SK-N-SH treated with all-trans-retinoic acid at 6 μM for 48 hours (cell line): Measurements from ENCODE around the gene CBR1.

Experiments
- CREB5 ChIP-seq: fragments of 250-450 bp; sonication (Bioruptor Pico); IDR thresholded peaks from 2 replicates; pipeline ENCODE4 v1.5.1; 2020; ENCODE audit warnings: low read depth, mild to moderate bottlenecking, moderate library complexity
- CSRNP3 ChIP-seq: fragments of 250-450 bp; sonication (Bioruptor Pico); IDR thresholded peaks from 2 replicates; pipeline ENCODE4 v1.5.1; 2021; ENCODE audit warnings: mild to moderate bottlenecking, moderate library complexity
- ESRRG ChIP-seq: fragments of 250-450 bp; sonication (Bioruptor Pico); IDR thresholded peaks from 2 replicates; pipeline ENCODE4 v1.6.1; 2021; ENCODE audit warnings: mild to moderate bottlenecking
- OSR1 ChIP-seq: fragments of 250-450 bp; sonication (Bioruptor Pico); IDR thresholded peaks from 2 replicates; pipeline ENCODE4 v1.8.0; 2022; ENCODE audit warnings: moderate library complexity, mild to moderate bottlenecking, inconsistent platforms
- SNAI2 ChIP-seq: fragments of 250-450 bp; sonication (Bioruptor Pico); IDR thresholded peaks from 2 replicates; pipeline ENCODE4 v1.5.0; 2020; ENCODE audit warnings: mild to moderate bottlenecking, moderate library complexity
- TCF4 ChIP-seq: fragments of 250-450 bp; sonication (Bioruptor Pico); IDR thresholded peaks from 2 replicates; pipeline ENCODE4 v1.8.0; 2021; ENCODE audit warnings: mild to moderate bottlenecking, moderate library complexity, borderline replicate concordance
- TSHZ2 ChIP-seq: fragments of 250-450 bp; sonication (Bioruptor Pico); IDR thresholded peaks from 2 replicates; pipeline ENCODE4 v1.5.0; 2020; ENCODE audit warnings: mild to moderate bottlenecking, moderate library complexity
- ZFP3 ChIP-seq: fragments of 250-450 bp; sonication (Bioruptor Pico); IDR thresholded peaks from 2 replicates; pipeline ENCODE4 v1.5.0; 2020; ENCODE audit warnings: mild to moderate bottlenecking, moderate library complexity
- ZFP30 ChIP-seq: fragments of 450-650 bp; formaldehyde crosslinking; IDR thresholded peaks from 2 replicates; pipeline ENCODE4 v1.5.0; 2022; ENCODE audit warnings: mild to moderate bottlenecking, moderate library complexity
- ZNF565 ChIP-seq: fragments of 450-650 bp; formaldehyde crosslinking; conservative IDR thresholded peaks from 2 replicates; pipeline ENCODE4 v1.5.0; 2020; ENCODE audit warnings: low read depth, mild to moderate bottlenecking, moderate library complexity
- ZNF70 ChIP-seq: fragments of 450-650 bp; formaldehyde crosslinking; IDR thresholded peaks from 2 replicates; pipeline ENCODE4 v1.5.0; 2020; ENCODE audit warnings: mild to moderate bottlenecking, moderate library complexity
- TF ChIP-seq, protein P1 (sequence below): fragments of 250-450 bp; sonication (Bioruptor Pico); IDR thresholded peaks from 2 replicates; pipeline ENCODE4 v1.8.0; 2021; ENCODE audit warnings: low read depth, mild to moderate bottlenecking, moderate library complexity, borderline replicate concordance

- TF ChIP-seq ZFP3 = no peak
- TF ChIP-seq, protein P1, sequence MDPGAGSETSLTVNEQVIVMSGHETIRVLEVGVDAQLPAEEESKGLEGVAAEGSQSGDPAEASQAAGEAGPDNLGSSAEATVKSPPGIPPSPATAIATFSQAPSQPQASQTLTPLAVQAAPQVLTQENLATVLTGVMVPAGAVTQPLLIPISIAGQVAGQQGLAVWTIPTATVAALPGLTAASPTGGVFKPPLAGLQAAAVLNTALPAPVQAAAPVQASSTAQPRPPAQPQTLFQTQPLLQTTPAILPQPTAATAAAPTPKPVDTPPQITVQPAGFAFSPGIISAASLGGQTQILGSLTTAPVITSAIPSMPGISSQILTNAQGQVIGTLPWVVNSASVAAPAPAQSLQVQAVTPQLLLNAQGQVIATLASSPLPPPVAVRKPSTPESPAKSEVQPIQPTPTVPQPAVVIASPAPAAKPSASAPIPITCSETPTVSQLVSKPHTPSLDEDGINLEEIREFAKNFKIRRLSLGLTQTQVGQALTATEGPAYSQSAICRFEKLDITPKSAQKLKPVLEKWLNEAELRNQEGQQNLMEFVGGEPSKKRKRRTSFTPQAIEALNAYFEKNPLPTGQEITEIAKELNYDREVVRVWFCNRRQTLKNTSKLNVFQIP (CRISPR knock-in tag) = no peak
- TF ChIP-seq ESRRG (CRISPR knock-in tag) = no peak
- no peak for TF ChIP-seq OSR1
- TF ChIP-seq SNAI2 (CRISPR knock-in tag) = no peak
- TF ChIP-seq ZNF565 (CRISPR knock-in tag) = no peak
- no peak for TF ChIP-seq ZFP30 (CRISPR knock-in tag)
- no peak for TF ChIP-seq ZNF70 (CRISPR knock-in tag)
- TF ChIP-seq TSHZ2 (CRISPR knock-in tag) = no peak
- TF ChIP-seq CREB5 (CRISPR knock-in tag) = no peak
- no peak for TF ChIP-seq TCF4 (CRISPR knock-in tag)
- TF ChIP-seq CSRNP3 = no peak
Measured at GRCh38 chr21:36079010-36079649, 9.3 kb downstream of the CBR1 start.
